Measurements from ENCODE around the gene SMYD1.

SMYD1 gene

GRCh38 chr2:88085602-88086001 is 18.0 kb downstream of the SMYD1 start:
- Histone ChIP-seq H3K36me3 (ENCODE audit: control insufficient read depth in 2 of 2, insufficient read depth in 2 of 2, low read length in 2 of 2) (no peaks in the 10 kb centered on the region), H3K9ac (ENCODE audit: low read depth in 1 of 2, low read length in 2 of 2) (no peak overlapping the region), H3K4me1 (ENCODE audit: control insufficient read depth in 2 of 2, insufficient read depth in 2 of 2, low read length in 2 of 2) (no peaks in the 10 kb centered on the region)

GRCh38 chr2:88086401-88086800 is 18.8 kb downstream of the SMYD1 start:
- Histone ChIP-seq H3K27me3 (ENCODE audit: control insufficient read depth in 2 of 2, insufficient read depth in 2 of 2, low read length in 2 of 2) (no peaks in the 10 kb centered on the region), H3K9ac (ENCODE audit: low read depth in 1 of 2, low read length in 2 of 2) (no peak overlapping the region), H3K4me3 (ENCODE audit: low read length in 2 of 2) (no peak overlapping the region), H3K27ac (ENCODE audit: low read depth in 2 of 2, low read length in 2 of 2) (no peak overlapping the region), H3K4me1 (ENCODE audit: control insufficient read depth in 2 of 2, insufficient read depth in 2 of 2, low read length in 2 of 2) (no peaks in the 10 kb centered on the region), H3K9me3 (ENCODE audit: control insufficient read depth in 2 of 2, low read length in 2 of 2) (no peaks in the 10 kb centered on the region), H3K36me3 (ENCODE audit: control insufficient read depth in 2 of 2, insufficient read depth in 2 of 2, low read length in 2 of 2) (no peaks in the 10 kb centered on the region)

More at GRCh38 chr2:88085602-88086001, 18.0 kb downstream of the SMYD1 start:
- no peaks in the 10 kb centered on the region for H3K27me3 ChIP-seq (ENCODE audit: control insufficient read depth in 2 of 2, insufficient read depth in 2 of 2, low read length in 2 of 2)
- H3K27ac ChIP-seq (ENCODE audit: low read depth in 2 of 2, low read length in 2 of 2) = no peak overlapping the region
- H3K9me3 ChIP-seq (ENCODE audit: control insufficient read depth in 2 of 2, low read length in 2 of 2) = no peaks in the 10 kb centered on the region
- no peak overlapping the region for H3K4me3 ChIP-seq (ENCODE audit: low read length in 2 of 2)

- Histone ChIP-seq H3K9me3 (ENCODE audit: control insufficient read depth in 2 of 2, low read length in 2 of 2) (no peaks in the 10 kb centered on the region), H3K4me3 (ENCODE audit: low read length in 2 of 2) (no peak overlapping the region), H3K27ac (ENCODE audit: low read depth in 2 of 2, low read length in 2 of 2) (no peak overlapping the region), H3K36me3 (ENCODE audit: control insufficient read depth in 2 of 2, insufficient read depth in 2 of 2, low read length in 2 of 2) (no peaks in the 10 kb centered on the region), H3K27me3 (ENCODE audit: control insufficient read depth in 2 of 2, insufficient read depth in 2 of 2, low read length in 2 of 2) (no peaks in the 10 kb centered on the region), H3K4me1 (ENCODE audit: control insufficient read depth in 2 of 2, insufficient read depth in 2 of 2, low read length in 2 of 2) (no peaks in the 10 kb centered on the region), H3K9ac (ENCODE audit: low read depth in 1 of 2, low read length in 2 of 2) (no peak overlapping the region)
Observed at GRCh38 chr2:88087073-88087472, 19.4 kb downstream of the SMYD1 start.

DNA sequence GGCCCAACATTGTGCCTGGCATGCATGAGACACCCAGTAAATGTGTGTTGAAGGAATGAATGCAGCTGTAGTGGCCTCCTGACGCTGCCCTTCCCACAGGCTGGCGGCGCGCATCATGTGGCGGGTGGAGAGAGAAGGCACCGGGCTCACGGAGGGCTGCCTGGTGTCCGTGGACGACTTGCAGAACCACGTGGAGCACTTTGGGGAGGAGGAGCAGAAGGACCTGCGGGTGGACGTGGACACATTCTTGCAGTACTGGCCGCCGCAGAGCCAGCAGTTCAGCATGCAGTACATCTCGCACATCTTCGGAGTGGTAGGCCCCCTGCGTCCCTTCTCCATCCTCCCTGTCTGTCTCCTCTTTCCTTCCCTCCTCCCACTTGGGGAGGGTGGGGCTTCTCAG is 20.1 kb downstream of the SMYD1 start:
- H3K36me3 ChIP-seq (ENCODE audit: control insufficient read depth in 2 of 2, insufficient read depth in 2 of 2, low read length in 2 of 2) = no peaks in the 10 kb centered on the region
- H3K27me3 ChIP-seq (ENCODE audit: control insufficient read depth in 2 of 2, insufficient read depth in 2 of 2, low read length in 2 of 2) = no peaks in the 10 kb centered on the region
- H3K27ac ChIP-seq (ENCODE audit: low read depth in 2 of 2, low read length in 2 of 2) = no peak overlapping the region
- no peak overlapping the region for H3K9ac ChIP-seq (ENCODE audit: low read depth in 1 of 2, low read length in 2 of 2)
- H3K4me1 ChIP-seq (ENCODE audit: control insufficient read depth in 2 of 2, insufficient read depth in 2 of 2, low read length in 2 of 2) = no peaks in the 10 kb centered on the region
- no peaks in the 10 kb centered on the region for H3K9me3 ChIP-seq (ENCODE audit: control insufficient read depth in 2 of 2, low read length in 2 of 2)
- no peak overlapping the region for H3K4me3 ChIP-seq (ENCODE audit: low read length in 2 of 2)

GRCh38 chr2:88088999-88089398 is 21.4 kb downstream of the SMYD1 start:
- Histone ChIP-seq H3K9ac (ENCODE audit: low read depth in 1 of 2, low read length in 2 of 2) (no peak overlapping the region), H3K9me3 (ENCODE audit: control insufficient read depth in 2 of 2, low read length in 2 of 2) (no peaks in the 10 kb centered on the region), H3K27ac (ENCODE audit: low read depth in 2 of 2, low read length in 2 of 2) (no peak overlapping the region), H3K27me3 (ENCODE audit: control insufficient read depth in 2 of 2, insufficient read depth in 2 of 2, low read length in 2 of 2) (no peaks in the 10 kb centered on the region), H3K4me1 (ENCODE audit: control insufficient read depth in 2 of 2, insufficient read depth in 2 of 2, low read length in 2 of 2) (no peaks in the 10 kb centered on the region), H3K4me3 (ENCODE audit: low read length in 2 of 2) (no peak overlapping the region), H3K36me3 (ENCODE audit: control insufficient read depth in 2 of 2, insufficient read depth in 2 of 2, low read length in 2 of 2) (no peaks in the 10 kb centered on the region)

- Histone ChIP-seq H3K36me3 (ENCODE audit: control insufficient read depth in 2 of 2, insufficient read depth in 2 of 2, low read length in 2 of 2) (no peaks in the 10 kb centered on the region), H3K4me3 (ENCODE audit: low read length in 2 of 2) (no peak overlapping the region), H3K27ac (ENCODE audit: low read depth in 2 of 2, low read length in 2 of 2) (no peak overlapping the region), H3K9me3 (ENCODE audit: control insufficient read depth in 2 of 2, low read length in 2 of 2) (no peaks in the 10 kb centered on the region), H3K27me3 (ENCODE audit: control insufficient read depth in 2 of 2, insufficient read depth in 2 of 2, low read length in 2 of 2) (no peaks in the 10 kb centered on the region), H3K9ac (ENCODE audit: low read depth in 1 of 2, low read length in 2 of 2) (no peak overlapping the region), H3K4me1 (ENCODE audit: control insufficient read depth in 2 of 2, insufficient read depth in 2 of 2, low read length in 2 of 2) (no peaks in the 10 kb centered on the region)
Observed at GRCh38 chr2:88090446-88091283, 23.0 kb downstream of the SMYD1 start.

- no peak overlapping the region for H3K27ac ChIP-seq (ENCODE audit: low read depth in 2 of 2, low read length in 2 of 2)
- no peaks in the 10 kb centered on the region for H3K9me3 ChIP-seq (ENCODE audit: control insufficient read depth in 2 of 2, low read length in 2 of 2)
- no peak overlapping the region for H3K9ac ChIP-seq (ENCODE audit: low read depth in 1 of 2, low read length in 2 of 2)
- H3K27me3 ChIP-seq (ENCODE audit: control insufficient read depth in 2 of 2, insufficient read depth in 2 of 2, low read length in 2 of 2) = no peaks in the 10 kb centered on the region
- no peaks in the 10 kb centered on the region for H3K36me3 ChIP-seq (ENCODE audit: control insufficient read depth in 2 of 2, insufficient read depth in 2 of 2, low read length in 2 of 2)
- no peaks in the 10 kb centered on the region for H3K4me1 ChIP-seq (ENCODE audit: control insufficient read depth in 2 of 2, insufficient read depth in 2 of 2, low read length in 2 of 2)
- no peak overlapping the region for H3K4me3 ChIP-seq (ENCODE audit: low read length in 2 of 2)
Observed at GRCh38 chr2:88091943-88092342, 24.3 kb downstream of the SMYD1 start.

DNA sequence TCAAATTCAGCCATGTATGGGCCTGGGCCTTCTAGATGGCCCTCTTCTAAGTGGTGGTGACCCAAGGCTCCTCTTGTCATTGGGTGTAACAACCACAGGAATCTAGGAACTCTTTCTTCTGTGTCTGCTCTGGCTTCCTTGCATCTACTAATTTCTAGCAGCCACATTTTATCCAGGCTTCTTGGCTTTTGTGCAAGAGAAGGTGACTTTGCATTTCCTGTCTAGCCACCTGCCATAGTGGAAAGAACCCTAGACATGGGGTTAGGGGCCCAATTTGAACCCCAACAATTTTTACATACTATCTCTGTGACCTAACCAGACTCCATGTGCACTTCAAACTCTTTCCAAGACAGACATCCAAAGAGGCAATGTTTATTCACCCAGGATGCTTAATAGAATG is 25.1 kb downstream of the SMYD1 start:
- Histone ChIP-seq H3K27me3 (ENCODE audit: control insufficient read depth in 2 of 2, insufficient read depth in 2 of 2, low read length in 2 of 2) (no peaks in the 10 kb centered on the region), H3K36me3 (ENCODE audit: control insufficient read depth in 2 of 2, insufficient read depth in 2 of 2, low read length in 2 of 2) (no peaks in the 10 kb centered on the region)

DNA sequence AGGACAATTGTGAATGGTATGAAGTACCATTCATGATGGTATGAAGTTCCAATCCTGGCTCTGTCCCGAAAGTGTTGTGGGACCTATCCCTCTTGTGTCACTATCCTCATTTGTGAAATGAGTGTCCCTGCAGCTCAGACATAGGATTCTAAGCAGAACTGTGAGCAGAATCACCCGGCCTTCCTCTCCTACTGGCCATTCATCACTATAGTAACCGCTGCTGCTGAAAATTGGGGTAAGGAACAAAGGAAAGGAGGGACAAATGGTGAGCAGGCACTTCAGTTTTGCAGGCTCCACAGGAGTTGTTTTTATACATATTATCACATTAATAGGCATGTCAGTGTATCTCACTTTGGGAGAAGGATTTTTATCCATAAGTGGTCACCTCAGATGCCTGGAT is 27.4 kb downstream of the SMYD1 start:
- Histone ChIP-seq H3K36me3 (ENCODE audit: control insufficient read depth in 2 of 2, insufficient read depth in 2 of 2, low read length in 2 of 2) (no peaks in the 10 kb centered on the region), H3K4me3 (ENCODE audit: low read length in 2 of 2) (no peak overlapping the region), H3K27ac (ENCODE audit: low read depth in 2 of 2, low read length in 2 of 2) (no peak overlapping the region), H3K9me3 (ENCODE audit: control insufficient read depth in 2 of 2, low read length in 2 of 2) (no peaks in the 10 kb centered on the region), H3K9ac (ENCODE audit: low read depth in 1 of 2, low read length in 2 of 2) (no peak overlapping the region), H3K27me3 (ENCODE audit: control insufficient read depth in 2 of 2, insufficient read depth in 2 of 2, low read length in 2 of 2) (no peaks in the 10 kb centered on the region), H3K4me1 (ENCODE audit: control insufficient read depth in 2 of 2, insufficient read depth in 2 of 2, low read length in 2 of 2) (no peaks in the 10 kb centered on the region)

More for the DNA sequence above, 25.1 kb downstream of the SMYD1 start:
- H3K9me3 ChIP-seq (ENCODE audit: control insufficient read depth in 2 of 2, low read length in 2 of 2) = no peaks in the 10 kb centered on the region
- no peak overlapping the region for H3K9ac ChIP-seq (ENCODE audit: low read depth in 1 of 2, low read length in 2 of 2)
- no peak overlapping the region for H3K27ac ChIP-seq (ENCODE audit: low read depth in 2 of 2, low read length in 2 of 2)
- no peak overlapping the region for H3K4me3 ChIP-seq (ENCODE audit: low read length in 2 of 2)
- no peaks in the 10 kb centered on the region for H3K4me1 ChIP-seq (ENCODE audit: control insufficient read depth in 2 of 2, insufficient read depth in 2 of 2, low read length in 2 of 2)

DNA sequence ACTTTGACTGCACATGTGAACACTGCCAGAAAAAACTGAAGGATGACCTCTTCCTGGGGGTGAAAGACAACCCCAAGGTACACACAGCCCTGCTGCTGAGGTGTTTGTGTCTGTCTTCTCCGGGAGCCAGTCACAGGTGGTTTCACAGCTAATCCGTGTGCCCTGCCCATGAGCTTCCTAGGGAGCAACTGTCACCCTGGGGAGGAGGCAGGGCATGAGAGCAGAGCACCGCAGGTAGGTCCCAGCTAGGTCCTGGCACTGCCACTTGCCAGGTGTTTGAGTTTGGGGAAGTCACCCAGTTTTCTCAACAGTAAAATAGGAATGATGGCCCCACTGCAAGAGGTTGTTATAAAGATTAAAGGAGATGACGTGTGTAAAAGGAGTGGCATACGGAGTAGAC is 29.1 kb downstream of the SMYD1 start:
- H3K4me3 ChIP-seq (ENCODE audit: low read length in 2 of 2) = no peak overlapping the region

More for the DNA sequence above, 29.1 kb downstream of the SMYD1 start:
- no peaks in the 10 kb centered on the region for H3K4me1 ChIP-seq (ENCODE audit: control insufficient read depth in 2 of 2, insufficient read depth in 2 of 2, low read length in 2 of 2)
- no peaks in the 10 kb centered on the region for H3K27me3 ChIP-seq (ENCODE audit: control insufficient read depth in 2 of 2, insufficient read depth in 2 of 2, low read length in 2 of 2)
- no peak overlapping the region for H3K9ac ChIP-seq (ENCODE audit: low read depth in 1 of 2, low read length in 2 of 2)
- H3K36me3 ChIP-seq (ENCODE audit: control insufficient read depth in 2 of 2, insufficient read depth in 2 of 2, low read length in 2 of 2) = no peaks in the 10 kb centered on the region
- H3K9me3 ChIP-seq (ENCODE audit: control insufficient read depth in 2 of 2, low read length in 2 of 2) = no peaks in the 10 kb centered on the region
- no peak overlapping the region for H3K27ac ChIP-seq (ENCODE audit: low read depth in 2 of 2, low read length in 2 of 2)

Data from mucosa of rectum (tissue), 2 donors.